Neutrophil (primary cell): ENCODE data around the gene ATP6V1F.

Experiments
- H3K27ac ChIP-seq: fragments of 200-600 bp; sonication (generic); 2 replicates; pipeline ENCODE4 v1.5.1; 2016; ENCODE audit warnings: mild to moderate bottlenecking, moderate library complexity
- H3K27me3 ChIP-seq: fragments of 200-600 bp; sonication (generic); 2 replicates; pipeline ENCODE4 v1.6.0; 2016; ENCODE audit warnings: mild to moderate bottlenecking
- H3K36me3 ChIP-seq: fragments of 200-600 bp; sonication (generic); 2 replicates; pipeline ENCODE4 v1.5.1; 2017
- H3K4me1 ChIP-seq, 2 experiments: fragments of 200-600 bp in 1 of 2; sonication (generic) in 1 of 2; 1 replicate in 1 of 2; 2 replicates in 1 of 2; pipeline versions ENCODE4 v1.5.1 to v1.6.1; 2013 to 2016; ENCODE audit warnings: low read depth in 1 of 2, low read length in 1 of 2, mild to moderate bottlenecking in 1 of 2, moderate library complexity in 1 of 2; ENCODE audit not compliant: control insufficient read depth in 1 of 2, insufficient read depth in 1 of 2
- H3K4me3 ChIP-seq, 2 experiments: fragments of 200-600 bp in 1 of 2; sonication (generic) in 1 of 2; 1 replicate in 1 of 2; 2 replicates in 1 of 2; pipeline ENCODE4 v1.5.1; 2013 to 2016; ENCODE audit warnings: low read depth in 1 of 2, low read length in 1 of 2, mild to moderate bottlenecking in 1 of 2, moderate library complexity in 1 of 2
- H3K9me3 ChIP-seq: fragments of 200-600 bp; sonication (generic); 2 replicates; pipeline ENCODE4 v1.5.1; 2016
- TF ChIP-seq, protein P1 (sequence below): fragments of 200-600 bp; sonication (generic); IDR thresholded peaks from 2 replicates; pipeline ENCODE4 v1.5.1; 2016; ENCODE audit warnings: antibody characterized with exemption

ATP6V1F gene

DNA sequence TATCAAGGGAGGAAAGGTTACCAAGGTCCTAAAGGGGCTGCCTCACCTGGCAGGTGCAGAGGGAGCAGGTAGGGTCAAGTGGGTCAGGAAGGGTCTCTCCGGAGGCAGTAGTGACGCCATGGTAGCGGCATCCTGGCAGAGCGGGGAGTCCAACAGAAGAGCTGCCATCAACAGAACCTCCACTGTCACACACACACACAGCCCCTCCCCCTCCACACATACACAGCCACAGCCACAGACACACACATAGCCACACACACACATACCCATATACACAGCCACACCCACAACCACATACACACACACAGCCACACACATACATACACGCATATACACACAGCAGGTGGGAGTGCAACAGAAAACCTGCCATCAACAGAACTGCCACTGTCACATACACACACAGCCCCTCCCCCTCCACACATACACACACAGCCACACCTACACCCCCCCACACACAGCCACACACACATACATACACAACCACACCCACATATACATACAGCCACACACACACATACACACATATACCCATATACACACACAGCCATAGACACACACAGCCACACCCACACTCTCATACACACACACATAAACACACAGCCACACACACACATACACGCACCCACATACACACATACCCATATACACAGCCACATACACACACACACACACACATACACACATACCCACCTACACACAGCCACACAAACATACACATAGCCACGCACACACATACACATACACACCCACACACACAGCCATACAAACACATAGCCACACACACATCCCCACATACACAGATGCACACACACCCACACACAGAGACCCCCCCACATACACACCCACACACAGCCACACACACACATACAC lies 24.7 kb downstream of the ATP6V1F start:
- no peaks in the 10 kb centered on the region for H3K36me3 ChIP-seq
- H3K9me3 ChIP-seq = no peaks in the 10 kb centered on the region
- no peak overlapping the region for H3K27ac ChIP-seq
- H3K4me3 ChIP-seq = no peak overlapping the region
- TF ChIP-seq, protein P1, sequence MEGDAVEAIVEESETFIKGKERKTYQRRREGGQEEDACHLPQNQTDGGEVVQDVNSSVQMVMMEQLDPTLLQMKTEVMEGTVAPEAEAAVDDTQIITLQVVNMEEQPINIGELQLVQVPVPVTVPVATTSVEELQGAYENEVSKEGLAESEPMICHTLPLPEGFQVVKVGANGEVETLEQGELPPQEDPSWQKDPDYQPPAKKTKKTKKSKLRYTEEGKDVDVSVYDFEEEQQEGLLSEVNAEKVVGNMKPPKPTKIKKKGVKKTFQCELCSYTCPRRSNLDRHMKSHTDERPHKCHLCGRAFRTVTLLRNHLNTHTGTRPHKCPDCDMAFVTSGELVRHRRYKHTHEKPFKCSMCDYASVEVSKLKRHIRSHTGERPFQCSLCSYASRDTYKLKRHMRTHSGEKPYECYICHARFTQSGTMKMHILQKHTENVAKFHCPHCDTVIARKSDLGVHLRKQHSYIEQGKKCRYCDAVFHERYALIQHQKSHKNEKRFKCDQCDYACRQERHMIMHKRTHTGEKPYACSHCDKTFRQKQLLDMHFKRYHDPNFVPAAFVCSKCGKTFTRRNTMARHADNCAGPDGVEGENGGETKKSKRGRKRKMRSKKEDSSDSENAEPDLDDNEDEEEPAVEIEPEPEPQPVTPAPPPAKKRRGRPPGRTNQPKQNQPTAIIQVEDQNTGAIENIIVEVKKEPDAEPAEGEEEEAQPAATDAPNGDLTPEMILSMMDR = no peak
- peaks cover 67% of the 10 kb centered on the region for H3K27me3 ChIP-seq
- peaks cover 0 to 6% of the 10 kb centered on the region in 2 experiments for H3K4me1 ChIP-seq

DNA sequence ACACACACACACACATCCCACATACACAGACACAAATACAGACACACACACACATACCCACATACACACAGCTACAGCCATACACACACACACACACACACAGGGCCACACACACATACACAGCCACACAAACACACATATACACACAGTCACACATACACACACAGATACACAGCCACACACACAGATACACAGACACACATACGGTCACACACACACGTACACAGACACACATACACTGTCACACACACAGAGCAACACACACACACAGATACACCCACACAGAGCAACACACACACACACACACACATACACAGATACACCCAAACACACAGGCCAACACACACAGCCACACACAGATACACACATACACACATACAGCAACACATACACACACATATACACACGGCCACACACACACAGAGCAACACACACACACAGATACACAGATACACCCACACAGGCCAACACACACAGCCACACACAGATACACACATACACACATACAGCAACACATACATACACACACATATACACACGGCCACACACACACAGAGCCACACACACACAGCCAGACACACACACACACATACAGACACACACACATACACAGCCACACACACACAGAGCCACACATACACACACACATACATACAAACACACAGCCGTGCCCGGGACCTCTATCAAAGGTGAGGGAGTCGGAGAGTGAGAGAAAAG lies 25.5 kb downstream of the ATP6V1F start:
- Histone ChIP-seq H3K4me3 (no peak overlapping the region), H3K4me1 (peaks cover 0 to 6% of the 10 kb centered on the region in 2 experiments), H3K36me3 (no peaks in the 10 kb centered on the region), H3K27ac (no peak overlapping the region), H3K27me3 (peaks cover 75% of the 10 kb centered on the region), H3K9me3 (no peaks in the 10 kb centered on the region)
- TF ChIP-seq, protein P1 = no peak

DNA sequence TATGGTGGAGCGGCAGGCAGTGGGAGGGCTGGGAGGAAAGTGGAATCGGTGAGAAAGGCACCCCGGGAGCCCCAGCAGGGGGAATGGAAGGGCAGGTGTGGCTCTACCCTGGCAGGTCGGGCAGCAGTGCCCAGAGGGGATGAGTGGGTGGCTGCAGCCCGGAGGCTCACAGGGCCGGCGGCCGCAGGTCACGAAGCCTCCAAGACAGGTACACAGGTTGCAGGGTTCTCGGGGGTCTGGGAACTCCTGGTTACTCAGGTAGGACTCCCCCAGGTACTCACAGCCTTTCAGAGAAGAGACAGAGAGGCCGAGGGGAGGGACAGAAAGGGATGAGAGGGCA lies 26.1 kb downstream of the ATP6V1F start:
- H3K27ac ChIP-seq = no peak overlapping the region
- H3K27me3 ChIP-seq = peaks cover 76% of the 10 kb centered on the region
- H3K4me1 ChIP-seq = peaks cover 0 to 6% of the 10 kb centered on the region in 2 experiments
- TF ChIP-seq, protein P1 = no peak
- H3K9me3 ChIP-seq = no peaks in the 10 kb centered on the region
- H3K36me3 ChIP-seq = no peaks in the 10 kb centered on the region
- no peak overlapping the region for H3K4me3 ChIP-seq

DNA sequence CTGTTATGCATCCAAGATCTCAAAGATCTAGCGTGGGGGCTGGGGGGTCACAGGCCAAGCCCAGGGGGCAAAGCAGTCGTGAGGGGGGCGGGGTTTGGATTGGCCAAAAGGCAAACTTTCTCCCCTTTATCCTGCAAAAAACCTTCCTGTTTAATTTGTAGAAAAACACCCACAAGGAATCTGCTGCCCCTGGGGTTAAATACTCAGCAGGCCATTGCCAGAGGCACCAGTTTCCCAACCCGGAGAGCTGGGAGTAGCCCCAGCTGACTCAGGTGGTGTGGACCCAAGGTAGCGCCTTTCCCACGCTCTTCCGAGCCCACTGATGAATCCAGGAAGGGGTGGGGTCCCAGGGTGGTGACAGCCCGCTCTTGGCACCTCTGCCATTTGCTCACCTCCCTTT lies 26.5 kb downstream of the ATP6V1F start:
- H3K27ac ChIP-seq = no peak overlapping the region
- TF ChIP-seq, protein P1 = no peak
- no peaks in the 10 kb centered on the region for H3K9me3 ChIP-seq
- no peak overlapping the region for H3K4me3 ChIP-seq
- peaks cover 0 to 6% of the 10 kb centered on the region in 2 experiments for H3K4me1 ChIP-seq
- H3K27me3 ChIP-seq = peaks cover 76% of the 10 kb centered on the region
- H3K36me3 ChIP-seq = no peaks in the 10 kb centered on the region

DNA sequence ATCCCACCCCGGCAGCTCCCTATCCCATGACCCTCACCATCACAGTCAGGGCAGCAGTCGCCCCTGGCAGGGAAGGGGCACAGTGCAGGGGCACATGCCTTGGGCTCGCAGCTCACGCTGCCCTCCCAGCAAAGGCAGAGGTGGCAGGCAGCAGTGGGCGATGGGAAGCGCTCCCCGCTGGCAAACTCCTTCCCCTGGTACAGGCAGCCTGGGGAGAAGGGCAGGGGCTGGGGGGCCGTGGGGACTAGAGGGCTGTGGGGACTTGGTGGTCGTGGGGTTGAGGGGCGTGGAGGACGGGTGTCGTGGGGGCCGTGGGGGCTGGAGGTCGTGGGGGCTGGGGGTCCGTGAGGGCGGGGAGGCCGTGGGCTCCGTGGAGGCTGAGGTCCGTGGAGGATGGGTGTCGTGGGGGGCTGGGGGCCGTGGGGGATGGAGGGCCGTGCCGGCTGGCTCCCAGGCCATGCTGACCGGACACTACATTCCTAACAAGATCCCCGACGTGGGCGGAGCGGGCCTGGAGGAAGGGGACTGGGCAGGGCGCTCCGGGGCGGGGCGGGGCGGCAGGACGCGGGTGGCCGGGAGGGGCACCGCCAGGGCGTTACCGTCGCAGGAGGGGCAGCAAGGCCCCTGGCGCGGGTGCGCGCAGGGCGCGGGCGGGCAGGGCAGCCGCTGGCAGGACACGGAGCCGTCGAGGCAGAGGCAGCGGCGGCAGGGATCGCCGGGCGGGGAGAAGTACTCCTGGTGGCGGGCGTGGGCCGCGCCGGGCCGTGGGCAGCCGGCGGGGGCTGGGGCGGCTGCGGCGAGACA lies 27.9 kb downstream of the ATP6V1F start:
- H3K4me1 ChIP-seq = peaks cover 0 to 6% of the 10 kb centered on the region in 2 experiments
- no peak overlapping the region for H3K27ac ChIP-seq
- H3K4me3 ChIP-seq = no peak overlapping the region
- H3K36me3 ChIP-seq = no peaks in the 10 kb centered on the region
- no peaks in the 10 kb centered on the region for H3K9me3 ChIP-seq
- TF ChIP-seq, protein P1 = no peak
- peaks cover 76% of the 10 kb centered on the region for H3K27me3 ChIP-seq
